Fibroblast of lung (primary cell): ENCODE results near the gene NPPC. TPM values are rescaled to one million over a fixed set of nuclear protein-coding genes. Genes with fewer than 3 reads are reported as not detected.
"Not testable (repeated sequence)": the region's sequence is repeated elsewhere in the genome, so short reads cannot be mapped to it uniquely, and the experiment has no call there.

Source experiments
- DNase-seq, 2 donors: peaks; one replicate each; pipeline versions ENCODE4 v3.0.0 to v3.0.0-alpha.2; 2010; ENCODE audit warnings: low read depth in 2 of 2
- H2AFZ ChIP-seq: 2 replicates; pipeline ENCODE4 v1.5.1; 2012; ENCODE audit warnings: low read length, control low read depth, inconsistent platforms
- H3K27ac ChIP-seq: 2 replicates; pipeline ENCODE4 v1.5.1; 2011; ENCODE audit warnings: low read length, control low read depth; ENCODE audit not compliant: insufficient read depth
- H3K27me3 ChIP-seq: 2 replicates; pipeline ENCODE4 v1.5.1; 2011; ENCODE audit warnings: mild to moderate bottlenecking, low read length; ENCODE audit not compliant: control insufficient read depth, insufficient read depth
- H3K36me3 ChIP-seq: 2 replicates; pipeline ENCODE4 v1.5.1; 2011; ENCODE audit warnings: low read length; ENCODE audit not compliant: control insufficient read depth, insufficient read depth
- H3K4me1 ChIP-seq: 2 replicates; pipeline ENCODE4 v1.5.1; 2011; ENCODE audit warnings: low read length; ENCODE audit not compliant: control insufficient read depth, insufficient read depth; ENCODE audit errors: extremely low read depth
- H3K4me2 ChIP-seq: 2 replicates; pipeline ENCODE4 v1.5.1; 2011; ENCODE audit warnings: low read length, control low read depth; ENCODE audit not compliant: insufficient read depth; ENCODE audit errors: extremely low read depth
- H3K4me3 ChIP-seq, 4 experiments: fragments of 200-600 bp in 1 of 4; sonication (generic) in 1 of 4; replicated peaks in 1 of 4; 2 replicates each; pipeline ENCODE4 v1.5.1; 2011 to 2016; ENCODE audit warnings: low read length in 4 of 4, low read depth in 3 of 4, mild to moderate bottlenecking in 3 of 4, control low read depth in 2 of 4, inconsistent platforms in 1 of 4, mixed read lengths in 1 of 4; ENCODE audit not compliant: insufficient read depth in 1 of 4; ENCODE audit errors: control extremely low read depth in 1 of 4
- H3K79me2 ChIP-seq: 2 replicates; pipeline ENCODE4 v1.5.1; 2012; ENCODE audit warnings: mild to moderate bottlenecking, low read length, inconsistent platforms; ENCODE audit not compliant: control insufficient read depth, insufficient read depth
- H3K9ac ChIP-seq: 2 replicates; pipeline ENCODE4 v1.5.1; 2011; ENCODE audit warnings: mild to moderate bottlenecking, low read length, control low read depth; ENCODE audit not compliant: insufficient read depth
- H3K9me3 ChIP-seq: 2 replicates; pipeline ENCODE4 v1.5.1; 2012; ENCODE audit warnings: low read depth, low read length; ENCODE audit not compliant: control insufficient read depth, insufficient read depth
- H4K20me1 ChIP-seq: 2 replicates; pipeline ENCODE4 v1.5.1; 2011; ENCODE audit warnings: low read length; ENCODE audit not compliant: control insufficient read depth, insufficient read depth; ENCODE audit errors: extremely low read depth
- CTCF ChIP-seq, 2 donors: IDR thresholded peaks in 1 of 2; conservative IDR thresholded peaks in 1 of 2; 1 replicate in 1 of 2; 2 replicates in 1 of 2; pipeline ENCODE4 v1.5.1; 2011 to 2012; ENCODE audit warnings: low read length in 2 of 2, control low read depth in 1 of 2, inconsistent platforms in 1 of 2, low read depth in 1 of 2, mild to moderate bottlenecking in 1 of 2
- EZH2 ChIP-seq: IDR thresholded peaks from 2 replicates; pipeline ENCODE4 v1.5.1; 2012; ENCODE audit warnings: low read length, control low read depth, mild to moderate bottlenecking; ENCODE audit errors: missing control alignments
- polyA plus RNA-seq, 2 donors: library from polyadenylated mRNA; depleted of rRNA in 1 of 2; stranded (reverse) in 1 of 2; unstranded in 1 of 2; fragments of >200 nt; gene quantifications; 2 replicates each; pipeline ENCODE4 v1.2.1, GENCODE V29; 2011 to 2012; ENCODE audit warnings: missing spikeins in 1 of 2
- total RNA-seq: library from RNA; depleted of rRNA; stranded (reverse); fragments of >200 nt; gene quantifications from 2 replicates; pipeline ENCODE4 v1.2.1, GENCODE V29; 2014

The NPPC gene
- total and polyA plus RNA-seq, 2 donors (not counting 1 experiment from before 2014, with no cell fraction given) = not detected

- no peak for DNase-seq
- Histone ChIP-seq H3K27me3 (peaks cover 6% of the 10 kb centered on the region), H4K20me1 (no peaks in the 10 kb centered on the region), H3K36me3 (no peaks in the 10 kb centered on the region), H3K9ac (no peak overlapping the region), H3K4me3 (no peak overlapping the region), H3K4me2 (no peak overlapping the region), H3K27ac (no peak overlapping the region), H3K79me2 (no peaks in the 10 kb centered on the region), H3K9me3 (no peaks in the 10 kb centered on the region), H2AFZ (no peak overlapping the region), H3K4me1 (no peaks in the 10 kb centered on the region)
- no peak for TF ChIP-seq EZH2
- TF ChIP-seq CTCF (conservative IDR thresholded peaks at IDR 0.05 in 1 of 2, IDR thresholded peaks at IDR 0.05 in 1 of 2; ENCODE audit: low read depth in 1 of 2, low read length in 2 of 2) = no peak
These were observed 43.5 kb downstream of the NPPC start for GRCh38 chr2:231882646-231883045.

- H3K4me2 ChIP-seq, DNase-seq, H3K79me2 ChIP-seq, H2AFZ ChIP-seq, H3K9me3 ChIP-seq, H4K20me1 ChIP-seq, H3K4me1 ChIP-seq, H3K27ac ChIP-seq, H3K27me3 ChIP-seq, H3K9ac ChIP-seq, H3K36me3 ChIP-seq, H3K4me3 ChIP-seq: not testable (repeated sequence)
These were observed 45.8 kb downstream of the NPPC start for GRCh38 chr2:231880371-231880770.

DNA sequence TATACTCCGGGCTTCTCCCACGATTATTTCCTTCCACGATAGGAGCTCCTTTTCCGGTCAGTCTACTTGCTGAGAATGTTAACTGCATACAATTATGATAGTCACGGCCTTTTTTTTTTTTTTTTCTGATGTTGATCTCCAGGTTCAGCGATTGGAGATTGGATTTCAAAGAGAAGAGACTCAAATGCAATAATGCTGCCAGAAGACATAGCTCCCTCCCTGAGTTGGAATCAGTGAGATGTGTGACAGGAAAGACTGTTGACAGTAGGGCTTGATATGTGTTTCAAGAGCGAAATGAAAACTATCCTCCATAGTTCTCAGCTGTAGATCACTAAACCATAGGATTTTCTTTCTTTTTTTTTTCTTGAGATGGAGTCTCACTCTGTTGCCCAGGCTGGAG lies 47.0 kb downstream of the NPPC start:
- no peak overlapping the region for H3K27ac ChIP-seq
- no peak overlapping the region for H2AFZ ChIP-seq
- H3K9ac ChIP-seq = no peak overlapping the region
- H3K4me3 ChIP-seq = no peak overlapping the region
- no peaks in the 10 kb centered on the region for H4K20me1 ChIP-seq
- no peak for TF ChIP-seq CTCF (conservative IDR thresholded peaks at IDR 0.05 in 1 of 2, IDR thresholded peaks at IDR 0.05 in 1 of 2; ENCODE audit: low read depth in 1 of 2, low read length in 2 of 2)
- no peak for TF ChIP-seq EZH2
- no peaks in the 10 kb centered on the region for H3K36me3 ChIP-seq
- H3K79me2 ChIP-seq = no peaks in the 10 kb centered on the region
- H3K27me3 ChIP-seq = peaks cover 6% of the 10 kb centered on the region
- H3K9me3 ChIP-seq = no peaks in the 10 kb centered on the region
- H3K4me1 ChIP-seq = no peaks in the 10 kb centered on the region
- DNase-seq = no peak
- no peak overlapping the region for H3K4me2 ChIP-seq
